GM18520 (cell line): Measurements from ENCODE around the gene PDCD6IP.
A peak's percentile ranks its signal among the peaks of the same experiment; 100 is the strongest.
"Not testable (repeated sequence)": the region's sequence is repeated elsewhere in the genome, so short reads cannot be mapped to it uniquely, and the experiment has no call there.

Experiments
- ATAC-seq: cut with Tn5 transposase; IDR thresholded peaks from one replicate; pipeline ENCODE4 v1.9.1; 2021; ENCODE audit not compliant: unreplicated experiment

PDCD6IP gene

GRCh38 chr3:33798418-33799201 lies at the start of gene PDCD6IP:
TSS of gene PDCD6IP (plus strand) at chr3:33798630. CDS start at chr3:33798729, 99 bp downstream.
- peak; percentile 80 for ATAC-seq

- no peak for ATAC-seq
Observed at GRCh38 chr3:33749546-33750210, 48.8 kb upstream of the PDCD6IP start.

- ATAC-seq = no peak
Observed at GRCh38 chr3:33750211-33750548, 48.2 kb upstream of the PDCD6IP start.

GRCh38 chr3:33751336-33751735 lies 47.1 kb upstream of the PDCD6IP start:
- ATAC-seq = no peak

- ATAC-seq = not testable (repeated sequence)
Observed at GRCh38 chr3:33754391-33754790, 44.0 kb upstream of the PDCD6IP start.

- no peak for ATAC-seq
Observed at GRCh38 chr3:33758281-33758680, 40.1 kb upstream of the PDCD6IP start.

GRCh38 chr3:33758864-33759263 lies 39.6 kb upstream of the PDCD6IP start:
- no peak for ATAC-seq

GRCh38 chr3:33768578-33769330 lies 29.7 kb upstream of the PDCD6IP start:
- ATAC-seq = no peak

GRCh38 chr3:33773637-33774036 lies 24.8 kb upstream of the PDCD6IP start:
- no peak for ATAC-seq

GRCh38 chr3:33775363-33775762 lies 23.1 kb upstream of the PDCD6IP start:
- no peak for ATAC-seq

- no peak for ATAC-seq
Observed at GRCh38 chr3:33777996-33778395, 20.4 kb upstream of the PDCD6IP start.

GRCh38 chr3:33779751-33780150 lies 18.7 kb upstream of the PDCD6IP start:
- no peak for ATAC-seq

- not testable (repeated sequence) for ATAC-seq
Observed at GRCh38 chr3:33781413-33781812, 17.0 kb upstream of the PDCD6IP start.

- ATAC-seq = no peak
Observed at GRCh38 chr3:33786565-33787327, 11.7 kb upstream of the PDCD6IP start.

- peak; percentile 54 for ATAC-seq
Observed at GRCh38 chr3:33787328-33788009, 11.0 kb upstream of the PDCD6IP start.

GRCh38 chr3:33789183-33789954 lies 9.1 kb upstream of the PDCD6IP start:
- ATAC-seq = no peak

GRCh38 chr3:33790091-33790490 lies 8.3 kb upstream of the PDCD6IP start:
- ATAC-seq = no peak

GRCh38 chr3:33791477-33792166 lies 6.8 kb upstream of the PDCD6IP start:
- peak; percentile 49 for ATAC-seq
